Suprapubic skin (tissue), 4 donors: Measurements from ENCODE around the gene RNF145. TPM values are rescaled to one million over a fixed set of nuclear protein-coding genes. Genes with fewer than 3 reads are reported as not detected.
A peak's percentile ranks its signal among the peaks of the same experiment; 100 is the strongest.

ENCODE experiments used
- DNase-seq, 2 donors: peaks; one replicate each; pipeline ENCODE4 v3.0.0-alpha.2; 2019; ENCODE audit warnings: low spot score in 2 of 2
- H3K27ac ChIP-seq: fragments of 200-600 bp; sonication (generic); one replicate; pipeline ENCODE4 v1.5.1; 2019
- H3K27me3 ChIP-seq: fragments of 200-600 bp; sonication (generic); one replicate; pipeline ENCODE4 v1.5.1; 2019
- H3K36me3 ChIP-seq: fragments of 200-600 bp; sonication (generic); one replicate; pipeline ENCODE4 v1.5.1; 2019
- H3K4me1 ChIP-seq: fragments of 200-600 bp; sonication (generic); one replicate; pipeline ENCODE4 v1.5.1; 2019
- H3K4me3 ChIP-seq: fragments of 200-600 bp; sonication (generic); one replicate; pipeline ENCODE4 v1.5.1; 2019; ENCODE audit warnings: mild to moderate bottlenecking
- H3K9me3 ChIP-seq: fragments of 200-600 bp; sonication (generic); one replicate; pipeline ENCODE4 v1.5.1; 2019
- CTCF ChIP-seq, 2 donors: fragments of 200-600 bp in 1 of 2; fragments of 450-650 bp in 1 of 2; sonication (generic) in 1 of 2; IDR thresholded peaks; one replicate each; pipeline ENCODE4 v1.5.1; 2016 to 2019; ENCODE audit warnings: antibody characterized with exemption in 2 of 2, mild to moderate bottlenecking in 1 of 2, moderate library complexity in 1 of 2
- EP300 ChIP-seq: sonication (generic); formaldehyde crosslinking; IDR thresholded peaks from one replicate; pipeline ENCODE4 v1.6.1; 2017; ENCODE audit warnings: antibody characterized with exemption
- POLR2A ChIP-seq, 2 donors: fragments of 450-650 bp; IDR thresholded peaks; one replicate each; pipeline ENCODE4 v1.6.1; 2017; ENCODE audit warnings: antibody characterized with exemption in 2 of 2, mild to moderate bottlenecking in 2 of 2, moderate library complexity in 2 of 2
- POLR2AphosphoS5 ChIP-seq, 3 donors: sonication (generic); formaldehyde crosslinking; IDR thresholded peaks; one replicate each; pipeline ENCODE4 v1.6.1; 2017; ENCODE audit warnings: antibody characterized with exemption in 3 of 3
- WGBS: methylation state at CpG from one replicate; pipeline ENCODE4 v1.1.5; 2018; 5-methylcytosine and 5-hydroxymethylcytosine counted together
- total RNA-seq, 4 donors: library from RNA; depleted of rRNA; stranded (reverse); fragments of >200 nt; gene quantifications; one replicate each; pipeline ENCODE4 v1.1.0, GENCODE V29; 2016

RNF145 gene
- total RNA-seq, 4 donors from 2014 or later: 37.4 to 57.0 (median 48.2) TPM

GRCh38 chr5:159181152-159181551 is 28.2 kb downstream of the RNF145 start:
- Histone ChIP-seq H3K4me3 (no peak overlapping the region), H3K36me3 (no peaks in the 10 kb centered on the region), H3K4me1 (peaks cover 36% of the 10 kb centered on the region), H3K9me3 (no peaks in the 10 kb centered on the region), H3K27me3 (no peaks in the 10 kb centered on the region), H3K27ac (no peak overlapping the region)
- no peak for DNase-seq
- no peak for TF ChIP-seq POLR2AphosphoS5 (IDR thresholded peaks at IDR 0.05)
- TF ChIP-seq POLR2A (IDR thresholded peaks at IDR 0.05): no peak
- no peak for TF ChIP-seq EP300
- no peak for TF ChIP-seq CTCF (IDR thresholded peaks at IDR 0.05)

GRCh38 chr5:159179529-159180305 is 29.6 kb downstream of the RNF145 start:
- peaks cover 43% of the 10 kb centered on the region for H3K4me1 ChIP-seq

GRCh38 chr5:159178978-159179377 is 30.4 kb downstream of the RNF145 start:
- Histone ChIP-seq H3K9me3 (no peaks in the 10 kb centered on the region), H3K27ac (no peak overlapping the region), H3K4me1 (peaks cover 44% of the 10 kb centered on the region), H3K4me3 (no peak overlapping the region), H3K27me3 (no peaks in the 10 kb centered on the region), H3K36me3 (no peaks in the 10 kb centered on the region)
- TF ChIP-seq POLR2AphosphoS5 (IDR thresholded peaks at IDR 0.05): no peak
- no peak for TF ChIP-seq EP300
- TF ChIP-seq CTCF (IDR thresholded peaks at IDR 0.05): no peak
- TF ChIP-seq POLR2A (IDR thresholded peaks at IDR 0.05): no peak
- WGBS: 26% methylated on average over 2 of the region's 2 CpGs
- no peak for DNase-seq

More at GRCh38 chr5:159179529-159180305, 29.6 kb downstream of the RNF145 start:
- TF ChIP-seq CTCF (IDR thresholded peaks at IDR 0.05): no peak
- Histone ChIP-seq H3K36me3 (no peaks in the 10 kb centered on the region), H3K27me3 (no peaks in the 10 kb centered on the region), H3K27ac (peak overlapping the region; percentile 12), H3K9me3 (no peaks in the 10 kb centered on the region), H3K4me3 (no peak overlapping the region)
- WGBS: 57% methylated on average over 3 of the region's 3 CpGs
- no peak for DNase-seq

GRCh38 chr5:159175547-159175946 is 33.8 kb downstream of the RNF145 start:
- peaks cover 27% of the 10 kb centered on the region for H3K4me1 ChIP-seq
- 14% methylated on average over 1 of the region's 1 CpG for WGBS

More at GRCh38 chr5:159175547-159175946, 33.8 kb downstream of the RNF145 start:
- no peak for DNase-seq
- H3K4me3 ChIP-seq: no peak overlapping the region
- TF ChIP-seq EP300 (no peak), POLR2A (IDR thresholded peaks at IDR 0.05) (no peak), POLR2AphosphoS5 (IDR thresholded peaks at IDR 0.05) (no peak), CTCF (IDR thresholded peaks at IDR 0.05) (no peak)
- H3K27ac ChIP-seq: no peak overlapping the region
- no peaks in the 10 kb centered on the region for H3K36me3 ChIP-seq
- H3K9me3 ChIP-seq: no peaks in the 10 kb centered on the region
- H3K27me3 ChIP-seq: no peaks in the 10 kb centered on the region
